PC-3 (cell line): ENCODE measurements around the gene LRRC40. TPM values are rescaled to one million over a fixed set of nuclear protein-coding genes. Genes with fewer than 3 reads are reported as not detected.
A peak's percentile ranks its signal among the peaks of the same experiment; 100 is the strongest.

Experiments used
- ATAC-seq: fragments of 200-7000 bp; cut with Tn5 transposase; 2 replicates; pipeline ENCODE4 v1.9.1; 2020; ENCODE audit warnings: mild to moderate bottlenecking, moderate library complexity
- BruUV-seq: library from RNA; stranded (reverse); fragments of 400-500 nt; replicated peaks from 2 replicates; lab custom pipeline; 2021; lab: Mats Ljungman, UMichigan
- CTCF ChIA-PET: fragments of 300-600 bp; sonication (Branson Sonifier 250); formaldehyde crosslinking; loops from one replicate; lab custom pipeline; 2022; ENCODE audit warnings: antibody characterized with exemption; lab: Charles Lee
- POLR2A ChIA-PET: fragments of 300-600 bp; sonication (Branson Sonifier 250); formaldehyde crosslinking; loops from one replicate; lab custom pipeline; 2022; ENCODE audit warnings: antibody characterized with exemption; ENCODE audit not compliant: unreplicated experiment; lab: Charles Lee
- DNase-seq: peaks from one replicate; pipeline ENCODE4 v3.0.0-alpha.2; 2015
- H2AFZ ChIP-seq: fragments of 300-600 bp; sonication (generic); 2 replicates; pipeline ENCODE4 v1.6.0; 2016; ENCODE audit warnings: antibody characterized with exemption, low read length
- H3F3A ChIP-seq: fragments of 300-600 bp; sonication (generic); one replicate; pipeline ENCODE4 v1.6.0; 2017; ENCODE audit warnings: antibody characterized with exemption, low read length, control low read depth, mild to moderate bottlenecking; ENCODE audit not compliant: unreplicated experiment
- H3K27ac ChIP-seq: fragments of 300-600 bp; sonication (generic); 2 replicates; pipeline ENCODE4 v1.5.1; 2016; ENCODE audit warnings: mild to moderate bottlenecking, low read length
- H3K27me3 ChIP-seq: fragments of 300-600 bp; sonication (generic); 2 replicates; pipeline ENCODE4 v1.6.1; 2016; ENCODE audit warnings: low read length, mixed read lengths
- H3K36me3 ChIP-seq: fragments of 300-600 bp; sonication (generic); 2 replicates; pipeline ENCODE4 v1.6.1; 2016; ENCODE audit warnings: low read depth, mixed run types, low read length, mixed read lengths
- H3K4me1 ChIP-seq: fragments of 300-600 bp; sonication (generic); 2 replicates; pipeline ENCODE4 v1.5.1; 2016; ENCODE audit warnings: low read length; ENCODE audit not compliant: insufficient read depth
- H3K4me2 ChIP-seq: fragments of 300-600 bp; sonication (generic); 2 replicates; pipeline ENCODE4 v1.6.0; 2016; ENCODE audit warnings: low read length
- H3K4me3 ChIP-seq: fragments of 300-600 bp; sonication (generic); 2 replicates; pipeline ENCODE4 v1.5.1; 2016; ENCODE audit warnings: mild to moderate bottlenecking, low read length, mixed read lengths
- H3K79me2 ChIP-seq: fragments of 300-600 bp; sonication (generic); 2 replicates; pipeline ENCODE4 v1.6.1; 2017; ENCODE audit warnings: low read length, mixed read lengths
- H3K9ac ChIP-seq: fragments of 300-600 bp; sonication (generic); 2 replicates; pipeline ENCODE4 v1.6.0; 2016; ENCODE audit warnings: mild to moderate bottlenecking, low read length
- H3K9me2 ChIP-seq: fragments of 300-600 bp; sonication (generic); replicated peaks from 2 replicates; pipeline ENCODE4 v1.6.1; 2016; ENCODE audit warnings: mixed run types, low read length, mixed read lengths
- H3K9me3 ChIP-seq: fragments of 300-600 bp; sonication (generic); 2 replicates; pipeline ENCODE4 v1.6.1; 2016; ENCODE audit warnings: low read length, mixed read lengths
- H4K20me1 ChIP-seq: fragments of 300-600 bp; sonication (generic); 2 replicates; pipeline ENCODE4 v1.6.1; 2016; ENCODE audit warnings: low read length, mixed read lengths
- CTCF ChIP-seq: fragments of 300-600 bp; sonication (generic); conservative IDR thresholded peaks from 2 replicates; pipeline ENCODE4 v1.5.1; 2017; ENCODE audit warnings: antibody characterized with exemption, low read depth, mild to moderate bottlenecking, low read length
- EZH2 ChIP-seq: fragments of 300-600 bp; sonication (generic); IDR thresholded peaks from one replicate; pipeline ENCODE4 v1.6.1; 2017; ENCODE audit warnings: antibody characterized with exemption, mild to moderate bottlenecking, low read length; ENCODE audit not compliant: unreplicated experiment
- EZH2phosphoT487 ChIP-seq: fragments of 300-600 bp; sonication (generic); IDR thresholded peaks from 2 replicates; pipeline ENCODE4 v1.6.1; 2018; ENCODE audit warnings: mild to moderate bottlenecking, antibody characterized with exemption, low read length, borderline replicate concordance
- intact Hi-C: fragments of 100-400 bp; cut with micrococcal nuclease; formaldehyde crosslinking; loops from 2 replicates; pipeline ENCODE4 v1.9.0; 2023
- total RNA-seq: library from RNA; depleted of rRNA; stranded (reverse); fragments of >200 nt; gene quantifications from 2 replicates; pipeline ENCODE4 v1.2.3, GENCODE V29; 2014

Gene LRRC40
- total RNA-seq, 1 experiment from 2014 or later, result 18.4 TPM

- H4K20me1 ChIP-seq, result no peaks in the 10 kb centered on the region
- no peaks in the 10 kb centered on the region for H3K79me2 ChIP-seq
- H3K4me2 ChIP-seq, result no peak overlapping the region
- DNase-seq, result peak; percentile 22
- BruUV-seq, result no TSS peak
- POLR2A ChIA-PET, result no interaction called here
- no peaks in the 10 kb centered on the region for H3K9me3 ChIP-seq
- H3K4me3 ChIP-seq, result no peak overlapping the region
- no peak overlapping the region for H2AFZ ChIP-seq
- no peak overlapping the region for H3K9ac ChIP-seq
- H3K27me3 ChIP-seq, result no peaks in the 10 kb centered on the region
- ATAC-seq, result peak; percentile 62
- no peaks in the 10 kb centered on the region for H3F3A ChIP-seq
- peaks cover 11% of the 10 kb centered on the region for H3K4me1 ChIP-seq
- intact Hi-C loops, result loop anchor here (1.0 kb wide), 1 partner anchor 109 kb away; no protein-coding TSS in a partner anchor
- CTCF ChIA-PET, result interaction anchor here (0.7 to 2.5 kb wide), 2 partner anchors 109 to 410 kb away, joined by 3 to 17 read pairs; no protein-coding TSS in a partner anchor
- H3K27ac ChIP-seq, result no peak overlapping the region
- H3K9me2 ChIP-seq, result no peaks in the 10 kb centered on the region
- TF ChIP-seq EZH2phosphoT487 (no peak), EZH2 (no peak), CTCF (peak; percentile 52)
- H3K36me3 ChIP-seq, result no peaks in the 10 kb centered on the region
Measured at GRCh38 chr1:70143048-70143659, 62.2 kb downstream of the LRRC40 start.

- TF ChIP-seq CTCF (peak; percentile 68), EZH2 (no peak)
Measured at GRCh38 chr1:70142075-70142474, 63.3 kb downstream of the LRRC40 start.

GRCh38 chr1:70140894-70141293, 64.5 kb downstream of the LRRC40 start:
- intact Hi-C loops, result no loop called here
- DNase-seq, result no peak
- Histone ChIP-seq H3K4me3 (no peak overlapping the region), H3K4me1 (no peaks in the 10 kb centered on the region), H2AFZ (no peak overlapping the region), H3K9ac (no peak overlapping the region), H3K79me2 (no peaks in the 10 kb centered on the region), H3K27ac (no peak overlapping the region), H3K4me2 (no peak overlapping the region), H4K20me1 (no peaks in the 10 kb centered on the region), H3K36me3 (no peaks in the 10 kb centered on the region), H3K9me3 (no peaks in the 10 kb centered on the region), H3F3A (no peaks in the 10 kb centered on the region), H3K9me2 (no peaks in the 10 kb centered on the region), H3K27me3 (no peaks in the 10 kb centered on the region)
- ATAC-seq, result no peak
- ChIA-PET CTCF (interaction anchor here (2.5 kb wide), 1 partner anchor 106 kb away, joined by 17 read pairs; no protein-coding TSS in a partner anchor), POLR2A (no interaction called here)
- no TSS peak for BruUV-seq
- no peak for TF ChIP-seq EZH2phosphoT487
- no peak for TF ChIP-seq CTCF

More at GRCh38 chr1:70142075-70142474, 63.3 kb downstream of the LRRC40 start:
- no peak overlapping the region for H3K9ac ChIP-seq
- no TSS peak for BruUV-seq
- H3K9me3 ChIP-seq, result no peaks in the 10 kb centered on the region
- H3K79me2 ChIP-seq, result no peaks in the 10 kb centered on the region
- no peak overlapping the region for H3K4me3 ChIP-seq
- H3K4me1 ChIP-seq, result peaks cover 11% of the 10 kb centered on the region
- H2AFZ ChIP-seq, result no peak overlapping the region
- CTCF ChIA-PET, result interaction anchor here (2.5 kb wide), 1 partner anchor 108 kb away, joined by 17 read pairs; no protein-coding TSS in a partner anchor
- DNase-seq, result peak; percentile 43
- peak; percentile 59 for ATAC-seq
- POLR2A ChIA-PET, result no interaction called here
- H3F3A ChIP-seq, result no peaks in the 10 kb centered on the region
- no peaks in the 10 kb centered on the region for H3K9me2 ChIP-seq
- H3K27me3 ChIP-seq, result no peaks in the 10 kb centered on the region
- intact Hi-C loops, result no loop called here
- H4K20me1 ChIP-seq, result no peaks in the 10 kb centered on the region
- H3K36me3 ChIP-seq, result no peaks in the 10 kb centered on the region
- no peak overlapping the region for H3K4me2 ChIP-seq
- no peak overlapping the region for H3K27ac ChIP-seq
